ENCODE results near the gene STARD3.
A peak's percentile ranks its signal among the peaks of the same experiment; 100 is the strongest.

The STARD3 gene

DNA sequence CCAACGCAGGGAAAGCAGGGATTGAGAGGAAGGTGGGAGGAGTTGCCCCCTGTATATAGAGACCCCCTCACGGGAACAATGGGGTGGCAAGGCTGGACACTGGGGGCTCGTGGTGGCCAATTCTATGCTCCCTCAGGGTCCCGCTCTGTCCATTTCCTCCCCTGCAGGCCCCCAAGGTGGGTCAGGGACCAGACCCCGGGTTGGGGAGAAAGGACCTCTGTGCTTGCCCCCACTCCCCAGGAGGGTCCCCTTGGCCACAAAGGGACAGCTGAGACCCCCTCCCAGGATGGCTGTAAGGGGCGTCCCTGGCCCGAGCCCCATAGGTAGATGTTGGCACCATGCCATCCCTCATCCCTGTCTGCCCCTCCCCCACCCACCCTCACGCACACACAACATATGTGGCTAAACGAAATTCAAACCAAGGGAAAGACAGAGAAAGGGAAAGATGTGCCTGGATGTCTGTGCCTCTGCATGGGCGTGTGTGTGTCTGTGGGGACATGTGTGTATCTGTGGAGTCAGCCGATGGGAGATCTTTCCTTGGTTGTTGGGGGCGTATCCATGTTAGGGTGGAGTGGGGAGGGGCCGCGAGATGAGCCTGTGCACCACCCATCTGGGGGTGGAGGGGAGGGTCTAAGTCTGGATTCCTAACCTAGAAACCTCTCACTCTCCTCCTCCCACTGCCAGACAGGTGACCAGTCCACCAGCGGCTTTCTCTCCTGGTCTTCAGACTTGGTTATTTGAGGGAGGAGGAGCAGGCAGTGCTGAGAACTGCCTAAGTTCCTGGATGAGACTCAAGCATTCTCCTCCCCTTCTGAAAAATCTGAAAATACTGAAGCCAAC is 28.6 kb upstream of the STARD3 start:
- TF ChIP-seq POLR2A (IDR thresholded peaks at IDR 0.05; ENCODE audit: low read depth, low read length) = no peak
- DNase-seq (ENCODE audit: insufficient read length, low spot score) = no peak
- no peak for FAIRE-seq

DNA sequence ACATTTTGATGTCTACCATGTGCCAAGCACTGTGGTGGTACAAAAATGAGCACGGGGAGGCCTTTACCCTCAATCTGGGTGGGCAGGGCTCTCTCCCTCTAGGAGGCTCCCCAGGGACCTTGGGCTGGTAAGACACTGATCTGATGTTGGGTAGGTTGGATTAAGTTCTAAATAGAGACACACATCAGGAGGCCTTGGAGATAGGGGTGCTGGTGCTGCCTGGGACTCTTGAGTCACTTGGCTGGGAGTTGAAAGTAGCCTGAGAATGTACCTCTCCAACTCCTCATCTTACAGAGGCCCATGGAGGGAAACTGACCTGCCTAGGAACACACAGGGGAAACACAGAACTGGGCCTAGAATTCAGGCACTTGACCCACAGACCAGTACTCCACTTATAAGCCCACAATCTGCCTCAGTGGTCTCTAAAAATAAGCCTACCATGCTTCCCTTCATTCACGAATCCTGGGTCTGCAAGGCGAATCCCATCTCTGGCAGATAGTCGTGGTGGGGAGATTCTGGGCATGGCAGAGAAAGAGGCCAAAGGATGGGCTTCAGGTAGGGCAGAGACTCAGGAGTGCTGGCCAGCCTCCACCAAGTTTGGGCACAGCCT is 27.4 kb upstream of the STARD3 start:
- FAIRE-seq (no peak), DNase-seq (ENCODE audit: insufficient read length, low spot score) (no peak)
- no peak for TF ChIP-seq POLR2A (IDR thresholded peaks at IDR 0.05; ENCODE audit: low read depth, low read length)

DNA sequence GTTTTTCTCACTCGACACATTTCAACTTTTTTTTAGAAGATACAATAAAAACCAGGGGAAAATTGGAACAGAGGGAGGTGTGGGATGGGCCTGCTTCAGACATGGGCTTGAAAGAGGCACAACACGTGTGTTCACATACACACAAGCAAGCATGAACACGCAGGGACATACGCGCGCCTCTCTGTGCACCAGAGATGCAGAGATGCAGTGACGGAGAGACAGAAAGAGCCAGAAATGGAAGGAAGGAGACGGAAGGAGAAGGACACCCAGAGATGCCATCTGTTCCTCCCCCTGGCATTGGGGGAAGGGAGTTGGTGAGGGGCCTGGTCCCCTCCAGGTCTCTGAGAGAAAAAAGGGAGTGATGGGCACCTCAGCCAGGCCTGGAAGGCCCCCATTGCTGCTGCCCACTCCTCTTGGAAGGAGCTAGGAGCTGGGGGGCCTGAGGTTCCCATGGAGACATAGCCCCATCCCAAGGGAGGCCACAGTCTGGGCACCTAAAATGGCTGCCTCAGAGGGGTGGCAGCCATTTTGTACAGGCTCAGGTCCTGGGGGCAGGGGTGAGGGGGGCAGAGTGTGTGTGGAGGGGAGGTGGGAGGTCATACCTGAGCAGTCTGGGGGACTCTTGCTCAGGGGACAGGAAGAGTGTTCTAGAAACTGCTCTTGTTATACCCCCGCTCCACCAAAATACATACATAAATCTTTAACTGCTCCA is 25.4 kb upstream of the STARD3 start:
- no peak for TF ChIP-seq POLR2A (IDR thresholded peaks at IDR 0.05; ENCODE audit: low read depth, low read length)
- FAIRE-seq (no peak), DNase-seq (ENCODE audit: insufficient read length, low spot score) (no peak)

DNA sequence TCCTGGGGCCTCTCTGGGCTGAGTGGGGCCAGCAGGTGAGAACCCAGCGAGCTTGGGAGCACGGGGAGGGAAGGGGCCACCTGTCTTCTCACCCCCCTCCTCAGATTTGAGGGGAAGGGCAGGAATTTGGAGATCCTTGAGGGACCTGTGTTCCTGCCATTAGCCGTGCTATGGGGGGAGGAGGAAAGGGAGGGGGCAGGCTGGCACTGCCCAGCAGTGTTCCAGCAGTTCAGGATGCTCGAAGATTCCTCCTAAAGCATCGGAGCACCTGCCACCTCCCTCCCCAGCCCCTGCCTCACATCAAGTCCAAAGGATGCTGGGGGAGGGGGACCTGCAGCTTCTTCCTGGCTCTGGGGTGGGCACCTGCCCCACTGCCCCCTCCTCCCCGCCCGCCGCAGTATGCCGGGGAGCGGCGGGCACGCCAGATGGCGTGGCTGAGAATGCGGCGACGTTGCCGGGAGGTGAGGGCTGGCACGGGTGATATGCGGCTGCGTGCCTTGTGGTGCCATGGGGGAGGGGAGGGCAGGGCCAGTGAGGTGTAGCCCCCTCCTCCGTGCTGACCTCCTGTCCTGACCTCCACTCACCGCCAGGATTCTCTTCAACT is 24.6 kb upstream of the STARD3 start:
- DNase-seq (ENCODE audit: insufficient read length, low spot score) (no peak), FAIRE-seq (no peak)

DNA sequence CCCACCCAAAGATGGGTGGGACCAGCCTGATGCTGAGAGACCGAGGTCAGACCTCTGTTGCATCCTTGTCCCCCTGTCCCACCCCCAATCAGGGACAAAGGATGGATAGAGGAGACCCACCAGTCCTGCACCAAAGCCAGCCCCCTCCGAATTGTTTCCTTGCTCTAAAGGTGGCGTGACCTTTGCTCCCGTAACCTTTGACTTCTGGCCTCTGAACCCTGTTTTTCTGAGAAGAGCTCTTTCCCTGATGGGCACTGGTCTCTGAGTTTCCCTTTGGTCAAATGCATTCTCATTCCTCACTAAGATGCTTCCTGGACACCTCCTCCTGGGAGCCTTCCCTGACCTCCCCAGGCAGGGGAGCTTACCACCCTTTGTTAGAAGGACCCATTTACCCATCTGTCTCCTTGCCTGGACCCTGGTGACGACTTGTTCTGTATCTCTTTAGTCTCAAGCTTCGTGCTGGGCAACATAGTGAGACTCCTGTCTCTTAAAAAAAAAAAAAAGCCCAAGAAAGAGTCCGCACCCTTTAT is 23.9 kb upstream of the STARD3 start:
- TF ChIP-seq POLR2A (IDR thresholded peaks at IDR 0.05; ENCODE audit: low read depth, low read length) = no peak
- DNase-seq (ENCODE audit: insufficient read length, low spot score) = no peak
- no peak for FAIRE-seq

More for the DNA sequence above, 24.6 kb upstream of the STARD3 start:
- TF ChIP-seq POLR2A (IDR thresholded peaks at IDR 0.05; ENCODE audit: low read depth, low read length) = no peak

DNA sequence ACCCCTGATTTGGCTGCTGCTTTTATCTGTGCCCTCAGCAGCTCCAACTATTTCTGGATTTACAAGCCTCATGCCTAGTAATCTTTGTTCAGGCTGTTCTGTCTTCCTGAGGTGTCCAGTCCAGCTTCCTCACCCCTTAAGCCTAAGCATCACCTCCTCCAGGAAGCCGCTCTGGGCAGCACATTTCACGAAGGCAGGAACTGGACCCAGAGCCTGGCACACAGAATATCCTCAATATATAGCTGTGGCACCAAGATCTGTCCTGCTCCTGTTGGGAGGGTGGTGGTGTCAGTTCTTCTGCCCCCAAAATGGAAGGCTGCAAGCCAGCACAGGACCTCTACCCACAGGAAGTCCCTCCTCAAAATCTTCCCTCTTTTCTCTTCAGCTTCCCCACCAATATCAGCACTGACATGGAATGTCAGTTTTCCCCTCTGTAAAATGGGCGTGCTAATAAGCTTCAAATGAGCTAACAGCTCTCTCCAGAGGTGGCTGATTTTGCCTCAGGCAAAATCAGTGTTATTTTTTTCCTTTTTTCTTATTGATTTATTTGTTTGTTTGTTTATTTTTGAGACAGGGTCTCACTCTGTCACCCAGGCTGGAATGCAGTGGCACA is 22.3 kb upstream of the STARD3 start:
- no peak for DNase-seq (ENCODE audit: insufficient read length, low spot score)
- no peak for FAIRE-seq
- no peak for TF ChIP-seq POLR2A (IDR thresholded peaks at IDR 0.05; ENCODE audit: low read depth, low read length)

DNA sequence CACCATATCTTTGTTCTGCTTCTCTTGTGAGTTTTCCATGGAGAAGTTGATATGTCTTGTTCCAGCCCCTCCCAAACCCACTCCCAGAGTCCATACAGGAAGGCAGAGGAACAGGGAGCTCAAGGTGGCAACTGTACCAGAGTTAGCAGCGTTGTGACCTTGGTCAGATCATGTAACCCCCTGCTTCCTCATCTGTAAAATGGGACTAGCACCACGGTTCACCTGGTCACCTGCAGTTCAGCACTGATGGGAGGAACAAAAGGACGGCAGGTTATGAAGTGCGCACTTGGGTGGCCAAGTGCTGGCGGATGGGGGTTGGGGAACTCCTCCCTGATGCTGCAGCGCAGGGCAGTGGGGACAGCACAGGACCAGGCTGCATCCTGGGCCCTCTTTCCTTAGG is 21.5 kb upstream of the STARD3 start:
- DNase-seq (ENCODE audit: insufficient read length, low spot score) (no peak), FAIRE-seq (no peak)
- no peak for TF ChIP-seq POLR2A (IDR thresholded peaks at IDR 0.05; ENCODE audit: low read depth, low read length)

DNA sequence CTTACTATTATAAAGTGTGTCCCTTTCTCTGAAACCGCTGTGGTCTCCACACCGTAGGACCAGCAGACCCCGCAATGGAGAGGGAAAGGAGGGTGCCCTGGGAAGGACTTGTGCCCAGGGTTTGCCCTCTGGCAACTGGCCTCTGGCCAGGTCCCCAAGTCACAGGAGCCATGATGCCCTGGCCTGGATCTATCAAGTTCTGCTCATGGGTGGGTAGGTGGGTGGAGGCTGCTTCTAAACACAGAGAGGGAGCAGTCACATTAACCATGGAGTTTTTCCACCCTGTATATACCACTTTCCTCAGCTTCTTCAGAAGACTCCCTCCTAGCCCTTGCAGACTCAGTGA is 19.9 kb upstream of the STARD3 start:
- no peak for TF ChIP-seq POLR2A (IDR thresholded peaks at IDR 0.05; ENCODE audit: low read depth, low read length)
- FAIRE-seq = no peak
- DNase-seq (ENCODE audit: insufficient read length, low spot score) = no peak

DNA sequence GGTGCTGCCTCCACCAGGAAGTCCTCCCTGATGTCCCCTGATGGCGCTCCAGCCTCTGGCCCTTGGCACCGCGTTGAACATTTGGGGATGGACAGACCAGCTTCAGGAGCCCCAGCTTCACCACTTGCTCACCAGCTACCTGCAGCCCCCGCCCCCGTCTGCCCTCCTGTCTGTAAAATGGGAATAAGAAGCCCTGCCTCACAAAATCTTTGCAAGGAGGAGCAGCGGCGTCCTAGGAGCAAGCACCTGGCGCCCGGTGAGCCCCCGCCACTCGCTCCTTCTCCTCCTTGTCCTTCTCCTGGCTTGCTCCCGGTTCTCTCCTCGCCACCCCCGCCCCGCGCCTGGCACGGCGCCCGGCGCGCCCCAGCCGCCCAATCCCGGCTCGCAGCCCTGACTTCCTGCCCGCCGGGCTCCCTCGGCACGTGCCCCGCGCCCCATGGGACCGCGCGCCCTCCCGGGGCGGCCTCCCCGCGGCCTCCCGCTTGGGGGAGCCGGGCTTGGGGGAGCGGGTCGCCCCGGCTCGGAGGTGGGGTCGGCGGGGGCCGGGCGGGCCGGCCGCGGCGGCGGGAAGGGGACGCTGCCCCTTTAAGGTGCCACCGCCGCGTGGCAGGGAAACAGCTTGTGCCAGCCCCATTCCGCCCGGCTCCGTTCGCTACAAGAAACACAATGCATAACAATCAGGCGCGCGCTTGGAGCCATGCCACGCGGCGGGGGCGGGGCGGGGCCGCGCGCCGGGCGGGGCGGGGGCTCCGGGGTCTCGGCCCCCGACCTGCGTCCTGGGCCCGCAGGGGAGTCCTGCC is 19.3 kb upstream of the STARD3 start:
- FAIRE-seq (no peak), DNase-seq (ENCODE audit: insufficient read length, low spot score) (peak; percentile 87)
- 0 out of 2 replicates have a peak, but pooled peaks have one; percentile 7 for TF ChIP-seq POLR2A (IDR thresholded peaks at IDR 0.05; ENCODE audit: low read depth, low read length)

DNA sequence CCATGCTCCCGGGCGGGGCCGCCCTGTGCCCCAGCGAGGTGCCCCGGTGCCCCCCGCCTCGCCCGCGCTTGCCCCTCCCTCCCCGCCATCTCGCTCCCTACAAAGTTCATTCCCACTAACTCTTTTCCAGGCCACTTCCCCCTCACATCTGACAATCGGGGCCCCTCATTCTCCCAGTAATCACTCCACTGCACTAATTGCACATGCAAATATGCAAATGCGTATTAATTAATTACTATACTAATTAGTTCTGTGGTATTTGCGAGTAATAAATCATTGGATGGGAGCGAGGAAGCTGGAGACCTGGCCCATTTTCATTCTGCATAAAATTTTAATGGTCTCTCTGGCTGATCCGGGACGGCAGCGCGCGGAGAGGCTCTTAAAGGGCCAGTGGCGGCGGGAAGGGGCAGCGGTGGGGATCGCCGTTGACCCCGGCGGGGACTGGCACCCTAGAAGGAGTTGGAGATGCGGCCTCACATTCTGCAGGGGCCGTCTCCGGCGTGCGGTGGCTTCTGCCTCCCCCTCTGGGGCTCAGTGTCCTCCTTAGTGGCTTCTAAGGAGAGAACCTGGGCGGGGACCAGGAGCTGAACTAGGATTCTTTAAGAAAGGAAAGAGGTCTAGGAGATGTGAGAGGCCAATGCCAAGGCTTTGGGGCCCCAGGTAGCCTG is 18.6 kb upstream of the STARD3 start:
- TF ChIP-seq POLR2A (IDR thresholded peaks at IDR 0.05; ENCODE audit: low read depth, low read length) = no peak
- no peak for DNase-seq (ENCODE audit: insufficient read length, low spot score)
- FAIRE-seq = no peak

DNA sequence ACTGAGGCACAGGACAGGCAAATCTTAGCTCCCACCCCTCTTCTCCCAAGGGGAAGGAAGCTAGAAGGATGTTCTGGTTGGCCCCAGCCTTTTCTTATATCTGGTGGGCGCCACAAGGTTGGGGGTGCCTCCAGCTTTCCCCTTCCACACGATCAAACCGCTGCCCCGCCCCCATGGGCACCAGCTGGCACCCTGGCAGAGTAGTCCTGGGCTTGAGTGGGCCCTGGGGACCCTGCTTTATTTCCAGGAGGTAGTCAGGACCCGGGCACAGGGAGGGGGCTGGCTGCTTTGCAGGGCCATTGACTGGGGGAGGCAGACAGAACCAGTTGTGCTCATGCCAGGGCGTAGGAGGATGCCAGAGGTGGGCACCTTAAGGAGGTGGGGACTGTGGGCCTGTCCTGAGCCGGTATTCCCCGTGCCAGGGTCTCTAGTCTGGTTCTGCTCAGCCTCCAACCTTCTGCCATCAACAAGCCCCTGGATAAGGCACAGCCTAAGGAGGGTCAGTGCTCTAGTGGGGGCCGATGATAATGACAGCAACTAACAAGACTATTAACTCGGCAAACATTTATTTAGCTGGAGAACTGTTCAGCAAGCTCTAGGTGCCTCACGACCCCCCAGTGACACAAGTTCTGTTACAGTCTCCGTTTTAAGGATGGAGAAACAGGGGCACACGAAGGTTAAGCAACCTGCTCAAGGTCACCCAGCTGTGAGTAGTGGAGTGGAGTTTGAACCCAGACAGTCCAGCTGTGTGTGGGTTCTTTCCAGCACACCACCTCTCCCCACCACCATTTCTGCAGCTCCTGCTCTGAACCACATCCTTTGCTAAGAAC is 17.8 kb upstream of the STARD3 start:
- TF ChIP-seq POLR2A (IDR thresholded peaks at IDR 0.05; ENCODE audit: low read depth, low read length) = no peak
- FAIRE-seq (no peak), DNase-seq (ENCODE audit: insufficient read length, low spot score) (no peak)

DNA sequence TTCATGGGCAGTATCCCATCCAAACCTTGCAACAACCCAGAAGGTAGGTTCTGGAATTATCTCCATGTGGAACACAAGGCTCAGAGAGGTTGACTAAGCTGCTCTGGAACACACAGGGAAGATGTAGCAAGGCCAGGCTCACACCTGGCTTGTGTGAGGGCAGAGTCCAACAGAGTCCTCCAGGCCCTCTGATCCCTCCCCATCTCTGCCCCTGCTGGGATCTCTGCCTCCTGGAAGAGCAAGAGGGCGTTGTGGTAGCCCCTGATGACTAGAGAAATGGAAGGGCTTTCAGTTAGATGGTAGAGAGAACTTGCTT is 17.2 kb upstream of the STARD3 start:
- no peak for FAIRE-seq
- TF ChIP-seq POLR2A (IDR thresholded peaks at IDR 0.05; ENCODE audit: low read depth, low read length) = no peak

More for the DNA sequence above, 17.2 kb upstream of the STARD3 start:
- no peak for DNase-seq (ENCODE audit: insufficient read length, low spot score)
